ENCODE measurements around the gene OXCT2.

The OXCT2 gene

DNA sequence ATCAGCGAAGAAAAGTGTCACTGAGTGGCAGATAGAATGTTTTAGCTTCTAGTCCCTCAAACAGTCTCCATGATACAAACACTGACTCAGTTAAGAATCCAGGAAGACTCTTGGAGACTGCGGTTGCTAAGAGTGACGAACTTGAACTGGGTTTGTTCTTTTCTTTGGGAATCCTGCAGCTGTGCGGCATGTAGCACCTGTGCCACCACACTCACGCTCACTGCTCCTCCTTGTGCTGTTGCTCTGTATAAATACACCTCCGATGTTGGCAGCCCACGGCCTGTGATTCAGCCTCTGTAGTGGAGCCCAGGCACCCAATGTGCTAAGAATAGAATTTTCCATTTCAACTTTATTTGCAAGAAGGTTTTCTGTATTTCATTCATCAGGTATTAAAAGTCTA lies 38.0 kb downstream of the OXCT2 start:
- no peak for DNase-seq (ENCODE audit: low spot score)

DNA sequence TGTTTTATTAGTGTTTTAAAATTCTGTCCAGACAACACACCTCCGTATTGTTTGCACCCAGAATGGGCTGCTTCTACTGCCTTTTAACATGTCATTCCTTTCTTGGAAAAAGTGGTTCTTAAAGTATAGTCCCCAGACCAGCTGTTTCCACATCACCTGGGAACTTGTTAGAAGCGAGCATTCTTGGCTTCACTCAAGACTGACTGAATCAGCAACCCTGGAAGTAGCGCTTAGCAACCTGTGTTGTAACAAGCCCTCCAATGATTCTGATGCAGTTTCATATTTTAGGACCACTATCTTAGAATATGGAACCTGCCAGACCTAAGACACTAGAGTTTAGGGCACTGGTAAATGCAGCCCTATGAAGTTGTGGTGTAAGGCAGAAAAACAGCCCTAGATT lies 38.4 kb downstream of the OXCT2 start:
- no peak for DNase-seq (ENCODE audit: low spot score)

DNA sequence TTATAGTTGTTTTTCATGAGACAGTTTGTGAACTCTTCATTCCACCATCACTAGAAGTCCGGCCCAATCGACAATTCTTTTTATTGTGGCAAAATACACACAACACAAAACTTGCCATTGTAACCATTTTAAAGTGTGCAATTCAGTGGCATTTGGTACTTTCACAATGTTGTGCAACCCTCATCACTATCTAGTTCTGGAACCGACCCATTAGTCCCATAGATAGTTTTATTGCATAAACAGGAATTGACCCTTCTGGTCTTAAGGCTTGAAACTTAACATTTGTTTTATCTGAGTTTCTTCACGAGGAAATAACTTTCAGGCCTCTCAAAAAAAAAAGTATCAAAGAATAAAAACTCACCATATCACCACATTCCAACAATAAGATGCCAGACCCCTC lies 41.3 kb downstream of the OXCT2 start:
- no peak for DNase-seq (ENCODE audit: low spot score)

DNA sequence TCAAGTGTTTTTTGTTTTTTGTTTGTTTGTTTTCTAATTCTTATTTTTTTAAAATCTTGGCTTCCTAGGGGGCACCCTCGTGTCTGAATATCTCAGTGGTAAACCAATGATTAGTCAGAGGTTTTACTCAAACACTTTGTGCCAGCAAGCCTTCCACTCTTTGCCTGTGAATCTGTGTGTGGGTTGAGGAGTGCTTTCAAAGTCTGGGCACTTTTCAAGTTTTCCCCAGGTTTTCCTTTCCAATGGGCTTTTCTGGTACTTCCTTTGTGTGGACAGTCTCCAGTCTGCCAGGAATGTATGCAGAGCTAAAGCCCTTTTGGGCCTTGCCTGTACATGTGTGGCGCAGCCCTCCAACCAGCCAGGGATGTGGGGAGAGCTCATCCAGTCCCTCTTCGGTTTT lies 42.1 kb downstream of the OXCT2 start:
- no peak for DNase-seq (ENCODE audit: low spot score)

DNA sequence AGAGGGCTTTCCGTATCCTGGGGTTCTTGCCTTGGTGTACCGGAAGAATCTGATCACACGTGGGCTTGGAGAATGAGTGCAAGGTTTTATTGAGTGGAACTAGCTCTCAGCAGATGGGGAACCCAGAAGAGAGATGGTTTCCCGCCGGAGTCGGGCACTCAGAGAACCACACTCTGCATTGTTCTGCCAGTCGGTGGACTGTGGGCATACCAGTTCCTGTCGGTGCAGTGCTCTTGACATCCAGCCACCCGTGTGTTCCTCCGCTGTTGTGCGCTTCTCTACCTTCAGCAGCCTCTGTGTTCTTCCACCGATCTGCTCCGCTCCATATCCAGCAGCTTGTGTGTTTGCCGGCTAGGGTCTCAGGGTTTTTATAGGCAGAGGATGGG lies 43.2 kb downstream of the OXCT2 start:
- DNase-seq (ENCODE audit: low spot score) = no peak

DNA sequence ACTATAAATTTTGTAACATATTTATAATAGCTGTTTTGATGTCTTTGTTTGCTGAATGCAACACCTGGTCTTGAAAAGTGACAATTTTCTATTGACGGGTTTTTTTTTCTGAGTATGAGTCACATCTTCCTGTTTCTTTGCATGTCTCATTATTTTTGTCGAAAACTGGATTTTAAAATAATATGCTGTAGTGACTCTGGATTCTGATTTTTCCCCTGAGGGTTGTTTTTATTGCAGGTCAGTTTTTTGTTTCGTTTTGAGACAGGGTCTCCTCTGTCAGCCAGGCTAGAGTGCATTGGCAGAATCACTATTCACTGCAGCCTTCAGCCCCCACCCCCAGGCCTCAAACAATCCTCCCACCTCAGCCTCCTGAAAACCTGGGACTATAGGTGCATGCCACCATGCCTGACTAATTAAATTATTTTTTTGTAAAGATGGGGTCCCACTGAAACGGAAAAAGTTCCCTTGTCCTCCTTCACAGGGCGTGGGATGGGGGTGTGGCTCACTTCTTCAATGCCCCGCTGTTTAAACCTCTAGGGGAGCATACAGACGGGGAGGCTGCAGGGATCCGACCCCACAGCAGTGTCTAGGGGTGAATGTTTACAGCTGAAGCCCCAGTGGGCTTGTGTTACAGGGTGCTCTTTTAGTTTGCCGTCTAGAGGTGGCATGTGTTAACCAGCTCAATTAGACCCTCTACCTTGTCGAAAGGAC lies 43.8 kb downstream of the OXCT2 start:
- DNase-seq (ENCODE audit: low spot score) = no peak

DNA sequence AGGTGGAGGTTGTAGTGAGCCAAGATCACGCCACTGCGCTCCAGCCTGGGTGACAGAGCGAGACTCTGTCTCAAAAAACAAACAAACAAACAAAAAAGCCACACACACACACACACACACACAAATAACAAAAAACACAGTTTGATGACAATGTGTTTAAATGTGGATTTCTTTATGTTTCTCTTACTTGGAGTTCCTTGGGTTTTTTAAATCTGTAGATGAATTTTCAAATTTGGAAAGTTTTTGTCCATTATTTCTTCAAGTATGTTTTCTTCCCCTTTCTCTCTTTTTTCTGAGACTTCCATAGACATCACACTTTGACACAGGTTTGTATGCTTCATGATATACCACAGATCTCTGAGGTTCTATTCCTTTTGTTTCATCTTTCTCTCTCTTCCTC lies 44.5 kb downstream of the OXCT2 start:
- DNase-seq (ENCODE audit: low spot score) = no peak

DNA sequence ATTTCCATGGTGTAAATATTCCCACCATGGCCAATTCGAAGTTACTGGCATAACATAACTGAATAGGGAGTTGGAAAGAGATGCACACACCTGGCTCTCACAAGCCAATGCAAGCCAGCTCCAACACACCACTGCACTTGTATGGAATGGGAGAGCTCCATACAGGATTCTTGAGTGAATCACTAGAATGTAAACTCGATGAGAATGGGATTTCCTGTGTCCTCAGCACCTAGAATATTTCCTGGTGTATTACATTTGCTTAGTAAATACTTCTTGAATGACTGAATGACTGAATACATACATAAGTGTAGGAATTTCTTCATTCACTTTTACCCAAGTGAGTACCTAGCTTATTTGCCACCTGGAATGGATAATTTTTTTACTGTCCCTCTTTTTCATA lies 48.7 kb downstream of the OXCT2 start:
- DNase-seq (ENCODE audit: low spot score) = no peak

DNA sequence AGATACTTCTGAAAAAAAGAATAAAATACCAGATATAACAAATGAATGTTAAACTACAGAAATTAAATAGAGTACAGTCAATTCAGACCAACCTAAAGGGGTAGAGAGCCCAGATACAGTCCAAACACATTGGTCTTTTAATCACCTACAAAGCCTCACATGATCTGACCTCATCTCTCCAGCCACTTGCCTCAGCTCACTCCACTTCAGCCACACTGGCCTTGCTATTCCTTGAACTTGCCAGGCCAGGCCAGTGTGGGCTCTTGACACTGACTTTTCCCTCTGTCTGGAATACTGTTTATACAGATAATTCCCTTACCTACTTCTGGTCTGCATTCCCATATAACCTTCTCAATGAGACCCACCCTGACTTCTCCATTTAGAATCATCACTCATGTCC lies 49.5 kb downstream of the OXCT2 start:
- no peak for DNase-seq (ENCODE audit: low spot score)

DNA sequence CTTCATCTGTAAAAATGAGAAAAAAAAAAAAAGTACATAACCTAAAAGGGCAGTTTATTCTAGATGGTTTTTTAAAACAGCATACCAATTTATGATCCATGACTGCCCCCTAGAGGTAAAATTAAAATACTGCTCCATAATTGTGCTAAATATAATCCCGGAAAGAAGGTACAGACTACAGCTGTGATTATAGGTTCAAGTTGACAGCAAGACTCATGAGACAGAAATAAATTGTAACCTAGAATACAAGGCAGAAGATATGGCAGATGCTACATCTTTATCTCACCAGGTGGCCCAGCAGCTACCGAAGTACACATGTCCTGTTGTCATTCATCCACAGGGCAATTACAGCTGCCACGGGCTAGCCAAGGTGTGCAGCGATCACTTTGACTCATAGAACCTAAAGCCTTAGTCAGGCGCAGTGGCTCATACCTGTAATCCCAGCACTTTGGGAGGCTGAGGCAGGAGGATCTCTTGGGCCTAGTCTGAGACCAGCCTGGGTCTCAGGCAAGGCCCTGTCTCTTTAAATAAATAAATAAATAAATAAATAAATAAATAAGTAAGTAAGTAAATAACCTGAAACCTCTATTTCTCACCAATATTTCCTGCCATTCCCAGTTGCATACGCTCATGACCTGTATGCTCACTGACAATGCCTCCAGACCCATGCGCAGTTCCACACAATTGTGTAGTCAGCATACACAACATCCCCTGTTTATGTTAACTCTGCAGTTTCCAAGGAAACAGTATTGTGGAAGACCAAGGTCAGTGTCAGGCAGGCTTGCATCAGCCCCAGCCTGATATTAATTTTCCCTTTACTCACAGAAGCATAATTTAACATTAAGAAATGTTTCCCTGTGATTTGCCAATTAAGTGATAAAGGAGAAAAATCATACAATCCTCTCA lies 50.8 kb downstream of the OXCT2 start:
- DNase-seq (ENCODE audit: low spot score) = peak; percentile 28

All from HuH-7 (cell line).